GM12878 (cell line): ENCODE measurements around the gene PDE6B. TPM values are rescaled to one million over a fixed set of nuclear protein-coding genes. Genes with fewer than 3 reads are reported as not detected.

Source experiments
- CBFB ChIP-seq: IDR thresholded peaks from 2 replicates; pipeline ENCODE4 v1.6.1; 2016; ENCODE audit warnings: antibody characterized with exemption, low read depth
- GABPA ChIP-seq: IDR thresholded peaks from 2 replicates; pipeline ENCODE4 v1.6.1; 2014; ENCODE audit warnings: antibody characterized with exemption, low read depth, mild to moderate bottlenecking, inconsistent platforms
- IKZF2 ChIP-seq, 2 experiments: fragments of 450-650 bp; IDR thresholded peaks; 2 replicates each; pipeline ENCODE4 v1.6.1; 2017; ENCODE audit warnings: mild to moderate bottlenecking in 2 of 2, moderate library complexity in 2 of 2
- JUNB ChIP-seq: IDR thresholded peaks from 2 replicates; pipeline ENCODE4 v1.6.1; 2016; ENCODE audit warnings: antibody characterized with exemption, mild to moderate bottlenecking
- MEF2A ChIP-seq: IDR thresholded peaks from 2 replicates; pipeline ENCODE4 v1.6.1; 2011; ENCODE audit warnings: low read depth, mild to moderate bottlenecking, low read length, moderate library complexity; ENCODE audit not compliant: insufficient read depth
- MYC ChIP-seq: IDR thresholded peaks from 2 replicates; pipeline ENCODE4 v1.6.1; 2011; ENCODE audit warnings: mild to moderate bottlenecking, low read length, moderate library complexity, inconsistent platforms; ENCODE audit not compliant: insufficient read depth, insufficient replicate concordance, insufficient read length, severe bottlenecking
- RFX5 ChIP-seq: IDR thresholded peaks from 2 replicates; pipeline ENCODE4 v1.6.1; 2011; ENCODE audit warnings: low read depth, low read length, improper control_type of control experiment
- SRF ChIP-seq, 2 experiments: IDR thresholded peaks; 2 replicates each; pipeline ENCODE4 v1.6.1; 2011; ENCODE audit warnings: low read depth in 2 of 2, low read length in 2 of 2, mild to moderate bottlenecking in 1 of 2, moderate library complexity in 1 of 2
- STAT3 ChIP-seq: IDR thresholded peaks from 2 replicates; pipeline ENCODE4 v1.6.1; 2011; ENCODE audit warnings: low read depth, low read length, improper control_type of control experiment
- SUZ12 ChIP-seq: fragments of 200-600 bp; sonication (generic); IDR thresholded peaks from one replicate; pipeline ENCODE4 v1.6.1; 2018; ENCODE audit warnings: antibody characterized with exemption, mild to moderate bottlenecking; ENCODE audit not compliant: unreplicated experiment
- ZSCAN29 ChIP-seq: fragments of 450-650 bp; IDR thresholded peaks from 2 replicates; pipeline ENCODE4 v1.6.1; 2017; ENCODE audit warnings: mild to moderate bottlenecking, moderate library complexity
- polyA plus RNA-seq, 11 experiments: library from polyadenylated mRNA; depleted of rRNA in 4 of 11; unstranded in 6 of 11; stranded (reverse) in 5 of 11; fragments of >200 nt; fragmentation: Nextera tagmentation in 4 of 11; fragmentation: Illumina TruSeq in 1 of 11; extraction: Ambion mirVana in 4 of 11; extraction: Trizol in 1 of 11; gene quantifications; 1 replicate in 1 of 11; 2 replicates in 10 of 11; pipeline versions ENCODE4 v1.2.1 to v1.2.3, GENCODE V29; 2011 to 2016; ENCODE audit warnings: inconsistent platforms in 2 of 11, missing spikeins in 2 of 11, low read depth in 1 of 11
- total RNA-seq, 4 experiments: library from RNA; depleted of rRNA in 3 of 4; stranded (reverse); fragments of >200 nt in 3 of 4; fragmentation: Illumina TruSeq in 1 of 4; extraction: Trizol in 1 of 4; gene quantifications; 2 replicates each; pipeline versions ENCODE4 v1.2.1 to v1.2.3, GENCODE V29; 2013 to 2021
- TF ChIP-seq, protein P1 (sequence below): fragments of 450-650 bp; IDR thresholded peaks from 2 replicates; pipeline ENCODE4 v1.6.1; 2017; ENCODE audit warnings: antibody characterized with exemption, mild to moderate bottlenecking, moderate library complexity
- TF ChIP-seq, protein P2 (sequence below): fragments of 450-650 bp; IDR thresholded peaks from 2 replicates; pipeline ENCODE4 v1.6.1; 2018; ENCODE audit warnings: borderline replicate concordance, mild to moderate bottlenecking; ENCODE audit not compliant: partially characterized antibody
- TF ChIP-seq, protein P3 (sequence below): IDR thresholded peaks from 2 replicates; pipeline ENCODE4 v1.6.1; 2012; ENCODE audit warnings: improper control_type of control experiment, low read depth, low read length; ENCODE audit not compliant: insufficient replicate concordance
- TF ChIP-seq, protein P4 (sequence below): fragments of 450-650 bp; formaldehyde crosslinking; IDR thresholded peaks from 2 replicates; pipeline ENCODE4 v1.4.0; 2022; ENCODE audit warnings: mild to moderate bottlenecking, moderate library complexity

PDE6B gene
- total and polyA plus RNA-seq, 10 of the 15 experiments (the other 5 are each of a cell fraction or from before 2014, with no cell fraction given): 2.6 to 6.4 (median 3.8) TPM

DNA sequence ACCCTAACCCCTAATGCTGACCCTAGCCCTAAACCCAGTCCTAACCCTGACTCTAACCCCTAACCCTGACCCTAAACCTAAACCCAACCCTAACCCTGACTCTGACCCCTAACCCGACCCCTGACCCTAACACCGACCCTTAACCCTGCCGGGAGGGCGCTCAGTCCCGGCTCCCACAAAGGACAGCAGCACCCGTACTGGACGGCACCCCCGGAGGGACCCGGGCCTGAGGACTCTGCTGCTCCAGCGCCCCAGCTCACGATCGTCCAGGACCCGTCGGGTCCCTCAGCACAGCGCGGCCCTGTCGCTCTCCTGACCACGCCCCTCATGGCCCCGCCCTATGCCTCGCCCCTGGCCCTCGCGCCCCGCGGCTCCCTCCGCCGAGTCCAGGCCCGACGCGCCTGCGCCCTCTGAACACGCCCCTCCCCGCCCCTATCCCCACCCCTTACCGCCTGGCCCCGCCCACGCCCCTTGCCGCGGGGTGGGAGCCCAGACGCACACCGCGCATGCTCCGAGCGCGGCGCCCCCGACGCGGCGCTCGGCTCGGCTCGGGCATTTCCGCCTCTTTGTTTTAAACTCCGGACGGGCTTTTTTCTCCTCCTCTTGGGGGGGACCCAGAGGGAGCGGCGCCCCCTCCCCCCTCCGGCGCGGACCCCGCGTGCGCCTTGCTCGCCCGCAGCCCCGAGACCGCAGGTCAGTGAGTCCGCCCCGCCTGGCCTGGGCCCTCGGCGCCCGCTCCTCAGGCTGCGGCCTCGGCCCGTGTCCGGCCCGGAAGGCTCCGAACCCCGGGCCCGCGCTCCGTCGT is 80.1 kb downstream of the PDE6B start, which contains the start of gene PCGF3 (continued):
- no peak for TF ChIP-seq ZSCAN29
- TF ChIP-seq, protein P1, sequence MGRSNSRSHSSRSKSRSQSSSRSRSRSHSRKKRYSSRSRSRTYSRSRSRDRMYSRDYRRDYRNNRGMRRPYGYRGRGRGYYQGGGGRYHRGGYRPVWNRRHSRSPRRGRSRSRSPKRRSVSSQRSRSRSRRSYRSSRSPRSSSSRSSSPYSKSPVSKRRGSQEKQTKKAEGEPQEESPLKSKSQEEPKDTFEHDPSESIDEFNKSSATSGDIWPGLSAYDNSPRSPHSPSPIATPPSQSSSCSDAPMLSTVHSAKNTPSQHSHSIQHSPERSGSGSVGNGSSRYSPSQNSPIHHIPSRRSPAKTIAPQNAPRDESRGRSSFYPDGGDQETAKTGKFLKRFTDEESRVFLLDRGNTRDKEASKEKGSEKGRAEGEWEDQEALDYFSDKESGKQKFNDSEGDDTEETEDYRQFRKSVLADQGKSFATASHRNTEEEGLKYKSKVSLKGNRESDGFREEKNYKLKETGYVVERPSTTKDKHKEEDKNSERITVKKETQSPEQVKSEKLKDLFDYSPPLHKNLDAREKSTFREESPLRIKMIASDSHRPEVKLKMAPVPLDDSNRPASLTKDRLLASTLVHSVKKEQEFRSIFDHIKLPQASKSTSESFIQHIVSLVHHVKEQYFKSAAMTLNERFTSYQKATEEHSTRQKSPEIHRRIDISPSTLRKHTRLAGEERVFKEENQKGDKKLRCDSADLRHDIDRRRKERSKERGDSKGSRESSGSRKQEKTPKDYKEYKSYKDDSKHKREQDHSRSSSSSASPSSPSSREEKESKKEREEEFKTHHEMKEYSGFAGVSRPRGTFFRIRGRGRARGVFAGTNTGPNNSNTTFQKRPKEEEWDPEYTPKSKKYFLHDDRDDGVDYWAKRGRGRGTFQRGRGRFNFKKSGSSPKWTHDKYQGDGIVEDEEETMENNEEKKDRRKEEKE: no peak
- no peak for TF ChIP-seq SUZ12
- TF ChIP-seq RFX5: no peak
- TF ChIP-seq GABPA: no peak
- TF ChIP-seq SRF (IDR thresholded peaks at IDR 0.05; ENCODE audit: low read depth in 2 of 2, low read length in 2 of 2): no peak
- TF ChIP-seq, protein P2, sequence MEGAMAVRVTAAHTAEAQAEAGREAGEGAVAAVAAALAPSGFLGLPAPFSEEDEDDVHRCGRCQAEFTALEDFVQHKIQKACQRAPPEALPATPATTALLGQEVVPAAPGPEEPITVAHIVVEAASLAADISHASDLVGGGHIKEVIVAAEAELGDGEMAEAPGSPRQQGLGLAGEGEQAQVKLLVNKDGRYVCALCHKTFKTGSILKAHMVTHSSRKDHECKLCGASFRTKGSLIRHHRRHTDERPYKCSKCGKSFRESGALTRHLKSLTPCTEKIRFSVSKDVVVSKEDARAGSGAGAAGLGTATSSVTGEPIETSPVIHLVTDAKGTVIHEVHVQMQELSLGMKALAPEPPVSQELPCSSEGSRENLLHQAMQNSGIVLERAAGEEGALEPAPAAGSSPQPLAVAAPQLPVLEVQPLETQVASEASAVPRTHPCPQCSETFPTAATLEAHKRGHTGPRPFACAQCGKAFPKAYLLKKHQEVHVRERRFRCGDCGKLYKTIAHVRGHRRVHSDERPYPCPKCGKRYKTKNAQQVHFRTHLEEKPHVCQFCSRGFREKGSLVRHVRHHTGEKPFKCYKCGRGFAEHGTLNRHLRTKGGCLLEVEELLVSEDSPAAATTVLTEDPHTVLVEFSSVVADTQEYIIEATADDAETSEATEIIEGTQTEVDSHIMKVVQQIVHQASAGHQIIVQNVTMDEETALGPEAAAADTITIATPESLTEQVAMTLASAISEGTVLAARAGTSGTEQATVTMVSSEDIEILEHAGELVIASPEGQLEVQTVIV: no peak
- TF ChIP-seq STAT3: no peak
- TF ChIP-seq MEF2A: no peak
- TF ChIP-seq, protein P3, sequence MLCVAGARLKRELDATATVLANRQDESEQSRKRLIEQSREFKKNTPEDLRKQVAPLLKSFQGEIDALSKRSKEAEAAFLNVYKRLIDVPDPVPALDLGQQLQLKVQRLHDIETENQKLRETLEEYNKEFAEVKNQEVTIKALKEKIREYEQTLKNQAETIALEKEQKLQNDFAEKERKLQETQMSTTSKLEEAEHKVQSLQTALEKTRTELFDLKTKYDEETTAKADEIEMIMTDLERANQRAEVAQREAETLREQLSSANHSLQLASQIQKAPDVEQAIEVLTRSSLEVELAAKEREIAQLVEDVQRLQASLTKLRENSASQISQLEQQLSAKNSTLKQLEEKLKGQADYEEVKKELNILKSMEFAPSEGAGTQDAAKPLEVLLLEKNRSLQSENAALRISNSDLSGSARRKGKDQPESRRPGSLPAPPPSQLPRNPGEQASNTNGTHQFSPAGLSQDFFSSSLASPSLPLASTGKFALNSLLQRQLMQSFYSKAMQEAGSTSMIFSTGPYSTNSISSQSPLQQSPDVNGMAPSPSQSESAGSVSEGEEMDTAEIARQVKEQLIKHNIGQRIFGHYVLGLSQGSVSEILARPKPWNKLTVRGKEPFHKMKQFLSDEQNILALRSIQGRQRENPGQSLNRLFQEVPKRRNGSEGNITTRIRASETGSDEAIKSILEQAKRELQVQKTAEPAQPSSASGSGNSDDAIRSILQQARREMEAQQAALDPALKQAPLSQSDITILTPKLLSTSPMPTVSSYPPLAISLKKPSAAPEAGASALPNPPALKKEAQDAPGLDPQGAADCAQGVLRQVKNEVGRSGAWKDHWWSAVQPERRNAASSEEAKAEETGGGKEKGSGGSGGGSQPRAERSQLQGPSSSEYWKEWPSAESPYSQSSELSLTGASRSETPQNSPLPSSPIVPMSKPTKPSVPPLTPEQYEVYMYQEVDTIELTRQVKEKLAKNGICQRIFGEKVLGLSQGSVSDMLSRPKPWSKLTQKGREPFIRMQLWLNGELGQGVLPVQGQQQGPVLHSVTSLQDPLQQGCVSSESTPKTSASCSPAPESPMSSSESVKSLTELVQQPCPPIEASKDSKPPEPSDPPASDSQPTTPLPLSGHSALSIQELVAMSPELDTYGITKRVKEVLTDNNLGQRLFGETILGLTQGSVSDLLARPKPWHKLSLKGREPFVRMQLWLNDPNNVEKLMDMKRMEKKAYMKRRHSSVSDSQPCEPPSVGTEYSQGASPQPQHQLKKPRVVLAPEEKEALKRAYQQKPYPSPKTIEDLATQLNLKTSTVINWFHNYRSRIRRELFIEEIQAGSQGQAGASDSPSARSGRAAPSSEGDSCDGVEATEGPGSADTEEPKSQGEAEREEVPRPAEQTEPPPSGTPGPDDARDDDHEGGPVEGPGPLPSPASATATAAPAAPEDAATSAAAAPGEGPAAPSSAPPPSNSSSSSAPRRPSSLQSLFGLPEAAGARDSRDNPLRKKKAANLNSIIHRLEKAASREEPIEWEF: no peak
- no peak for TF ChIP-seq IKZF2 (IDR thresholded peaks at IDR 0.05)
- TF ChIP-seq, protein P4, sequence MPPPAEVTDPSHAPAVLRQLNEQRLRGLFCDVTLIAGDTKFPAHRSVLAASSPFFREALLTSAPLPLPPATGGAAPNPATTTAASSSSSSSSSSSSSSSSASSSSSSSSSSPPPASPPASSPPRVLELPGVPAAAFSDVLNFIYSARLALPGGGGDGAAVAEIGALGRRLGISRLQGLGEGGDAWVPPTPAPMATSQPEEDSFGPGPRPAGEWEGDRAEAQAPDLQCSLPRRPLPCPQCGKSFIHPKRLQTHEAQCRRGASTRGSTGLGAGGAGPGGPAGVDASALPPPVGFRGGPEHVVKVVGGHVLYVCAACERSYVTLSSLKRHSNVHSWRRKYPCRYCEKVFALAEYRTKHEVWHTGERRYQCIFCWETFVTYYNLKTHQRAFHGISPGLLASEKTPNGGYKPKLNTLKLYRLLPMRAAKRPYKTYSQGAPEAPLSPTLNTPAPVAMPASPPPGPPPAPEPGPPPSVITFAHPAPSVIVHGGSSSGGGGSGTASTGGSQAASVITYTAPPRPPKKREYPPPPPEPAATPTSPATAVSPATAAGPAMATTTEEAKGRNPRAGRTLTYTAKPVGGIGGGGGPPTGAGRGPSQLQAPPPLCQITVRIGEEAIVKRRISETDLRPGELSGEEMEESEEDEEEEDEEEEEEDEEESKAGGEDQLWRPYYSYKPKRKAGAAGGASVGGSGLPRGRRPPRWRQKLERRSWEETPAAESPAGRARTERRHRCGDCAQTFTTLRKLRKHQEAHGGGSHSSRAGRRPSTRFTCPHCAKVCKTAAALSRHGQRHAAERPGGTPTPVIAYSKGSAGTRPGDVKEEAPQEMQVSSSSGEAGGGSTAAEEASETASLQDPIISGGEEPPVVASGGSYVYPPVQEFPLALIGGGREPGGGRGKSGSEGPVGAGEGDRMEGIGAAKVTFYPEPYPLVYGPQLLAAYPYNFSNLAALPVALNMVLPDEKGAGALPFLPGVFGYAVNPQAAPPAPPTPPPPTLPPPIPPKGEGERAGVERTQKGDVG: no peak
- no peak for TF ChIP-seq CBFB
- no peak for TF ChIP-seq MYC
- TF ChIP-seq JUNB: no peak
